Upper lobe of right lung (tissue), 1 donor: ENCODE data around the gene CAPN12. TPM values are rescaled to one million over a fixed set of nuclear protein-coding genes. Genes with fewer than 3 reads are reported as not detected.

Experiments
- ATAC-seq: fragments of 200-7000 bp; cut with Tn5 transposase; one replicate; pipeline ENCODE4 v1.9.1; 2020; ENCODE audit warnings: mild to moderate bottlenecking, moderate library complexity
- DNase-seq: peaks from one replicate; pipeline ENCODE4 v3.0.0-alpha.2; 2020
- H3K27ac ChIP-seq: fragments of 200-600 bp; one replicate; pipeline ENCODE4 v1.8.0; 2022
- H3K27me3 ChIP-seq: fragments of 200-600 bp; one replicate; pipeline ENCODE4 v1.8.0; 2022; ENCODE audit warnings: mild to moderate bottlenecking
- H3K36me3 ChIP-seq: fragments of 200-600 bp; one replicate; pipeline ENCODE4 v1.8.0; 2022
- H3K4me1 ChIP-seq: fragments of 200-600 bp; one replicate; pipeline ENCODE4 v1.8.0; 2022
- H3K4me3 ChIP-seq: fragments of 200-600 bp; one replicate; pipeline ENCODE4 v1.8.0; 2022; ENCODE audit warnings: mild to moderate bottlenecking
- H3K9me3 ChIP-seq: fragments of 200-600 bp; one replicate; pipeline ENCODE4 v1.8.0; 2022
- CTCF ChIP-seq: fragments of 200-600 bp; IDR thresholded peaks from one replicate; pipeline ENCODE4 v1.8.0; 2022; ENCODE audit warnings: antibody characterized with exemption
- intact Hi-C: fragments of 100-400 bp; cut with DNase I; formaldehyde crosslinking; loops from one replicate; pipeline ENCODE4 v1.11.0; 2022
- total RNA-seq: library from RNA; stranded (reverse); fragmentation: NEBNext Ultra II Directional; extraction: Animal tissue kit (Norgen Biotek cat#: 25700); gene quantifications from one replicate; pipeline ENCODE4 v1.2.1, GENCODE V29; 2021
- donor health status: DM: no; HTN: yes; CAD: no; lungs with severe emphysema.

Gene CAPN12
- total RNA-seq, 1 donor from 2014 or later, result 14.4 TPM

GRCh38 chr19:38699027-38699346 is 45.3 kb downstream of the CAPN12 start:
- H3K4me1 ChIP-seq, result peaks cover 80% of the 10 kb centered on the region
- DNase-seq, result no peak

GRCh38 chr19:38698225-38699026 is 45.8 kb downstream of the CAPN12 start:
- intact Hi-C loops, result no loop called here

More at GRCh38 chr19:38699027-38699346, 45.3 kb downstream of the CAPN12 start:
- no peaks in the 10 kb centered on the region for H3K27me3 ChIP-seq
- TF ChIP-seq CTCF, result no peak
- H3K4me3 ChIP-seq, result no peak overlapping the region
- no peak for ATAC-seq
- peaks cover 45% of the 10 kb centered on the region for H3K36me3 ChIP-seq
- peak overlapping the region; percentile 25 for H3K27ac ChIP-seq
- intact Hi-C loops, result no loop called here
- no peaks in the 10 kb centered on the region for H3K9me3 ChIP-seq

GRCh38 chr19:38697641-38698071 is 46.6 kb downstream of the CAPN12 start:
- peaks cover 91% of the 10 kb centered on the region for H3K4me1 ChIP-seq
- no peaks in the 10 kb centered on the region for H3K27me3 ChIP-seq
- H3K36me3 ChIP-seq, result peaks cover 34% of the 10 kb centered on the region
- H3K4me3 ChIP-seq, result no peak overlapping the region
- DNase-seq, result peak; percentile 52
- no peaks in the 10 kb centered on the region for H3K9me3 ChIP-seq
- intact Hi-C loops, result no loop called here
- peak overlapping the region; percentile 25 for H3K27ac ChIP-seq
- TF ChIP-seq CTCF, result no peak
- no peak for ATAC-seq

More at GRCh38 chr19:38698225-38699026, 45.8 kb downstream of the CAPN12 start:
- Histone ChIP-seq H3K4me3 (no peak overlapping the region), H3K9me3 (no peaks in the 10 kb centered on the region), H3K27me3 (no peaks in the 10 kb centered on the region), H3K4me1 (peaks cover 85% of the 10 kb centered on the region), H3K36me3 (peaks cover 40% of the 10 kb centered on the region), H3K27ac (peak overlapping the region; percentile 25)
- TF ChIP-seq CTCF, result no peak
- DNase-seq, result no peak
- no peak for ATAC-seq

GRCh38 chr19:38697197-38697596 is 47.1 kb downstream of the CAPN12 start:
- no peak overlapping the region for H3K4me3 ChIP-seq
- H3K27me3 ChIP-seq, result no peaks in the 10 kb centered on the region
- ATAC-seq, result no peak
- TF ChIP-seq CTCF, result no peak
- H3K27ac ChIP-seq, result peak overlapping the region; percentile 25
- intact Hi-C loops, result no loop called here
- no peaks in the 10 kb centered on the region for H3K9me3 ChIP-seq
- H3K4me1 ChIP-seq, result peaks cover 91% of the 10 kb centered on the region
- no peak for DNase-seq
- peaks cover 34% of the 10 kb centered on the region for H3K36me3 ChIP-seq

GRCh38 chr19:38696729-38697055 is 47.6 kb downstream of the CAPN12 start:
- no peak for ATAC-seq
- no peak overlapping the region for H3K4me3 ChIP-seq
- no peaks in the 10 kb centered on the region for H3K27me3 ChIP-seq
- H3K9me3 ChIP-seq, result no peaks in the 10 kb centered on the region
- H3K27ac ChIP-seq, result peak overlapping the region; percentile 25
- no peak for DNase-seq
- intact Hi-C loops, result no loop called here
- H3K4me1 ChIP-seq, result peaks cover 92% of the 10 kb centered on the region
- H3K36me3 ChIP-seq, result peaks cover 31% of the 10 kb centered on the region
- TF ChIP-seq CTCF, result no peak
